ENCODE measurements around the gene CALR. TPM values are rescaled to one million over a fixed set of nuclear protein-coding genes. Genes with fewer than 3 reads are reported as not detected.

CALR gene
- polyA plus RNA-seq, 1 of the 3 experiments (the other 2 are of a cell fraction): 1,334 TPM

DNA sequence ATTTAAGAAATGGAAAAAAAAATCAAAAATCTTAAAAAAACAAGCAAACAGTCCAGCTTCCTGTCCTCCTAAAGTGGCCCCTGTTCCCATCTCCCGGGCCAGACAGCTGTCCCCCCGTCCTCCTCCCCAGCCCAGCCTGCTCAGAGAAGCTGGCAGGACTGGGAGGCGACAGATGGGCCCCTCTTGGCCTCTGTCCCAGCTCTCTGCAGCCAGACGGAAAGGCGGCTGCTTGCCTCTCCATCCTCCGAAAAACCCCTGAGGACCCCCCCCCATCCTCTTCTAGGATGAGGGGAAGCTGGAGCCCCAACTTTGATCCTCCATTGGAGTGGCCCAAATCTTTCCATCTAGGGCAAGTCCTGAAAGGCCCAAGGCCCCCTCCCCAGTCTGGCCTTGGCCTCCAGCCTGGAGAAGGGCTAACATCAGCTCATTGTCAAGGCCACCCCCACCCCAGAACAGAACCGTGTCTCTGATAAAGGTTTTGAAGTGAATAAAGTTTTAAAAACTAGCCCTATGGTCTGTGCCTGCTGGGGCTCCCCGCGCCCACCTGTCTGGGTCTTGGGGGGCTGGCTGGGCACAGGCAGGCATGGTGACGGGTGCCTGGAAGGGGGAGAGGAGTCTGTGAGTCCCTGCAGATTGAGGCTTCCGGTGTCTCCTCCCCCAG is 14.9 kb downstream of the CALR start (continued):
- TF ChIP-seq, protein P1, sequence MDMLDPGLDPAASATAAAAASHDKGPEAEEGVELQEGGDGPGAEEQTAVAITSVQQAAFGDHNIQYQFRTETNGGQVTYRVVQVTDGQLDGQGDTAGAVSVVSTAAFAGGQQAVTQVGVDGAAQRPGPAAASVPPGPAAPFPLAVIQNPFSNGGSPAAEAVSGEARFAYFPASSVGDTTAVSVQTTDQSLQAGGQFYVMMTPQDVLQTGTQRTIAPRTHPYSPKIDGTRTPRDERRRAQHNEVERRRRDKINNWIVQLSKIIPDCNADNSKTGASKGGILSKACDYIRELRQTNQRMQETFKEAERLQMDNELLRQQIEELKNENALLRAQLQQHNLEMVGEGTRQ (IDR thresholded peaks at IDR 0.05; ENCODE audit: borderline replicate concordance, low read depth, low read length): no peak
- TF ChIP-seq, protein P2, sequence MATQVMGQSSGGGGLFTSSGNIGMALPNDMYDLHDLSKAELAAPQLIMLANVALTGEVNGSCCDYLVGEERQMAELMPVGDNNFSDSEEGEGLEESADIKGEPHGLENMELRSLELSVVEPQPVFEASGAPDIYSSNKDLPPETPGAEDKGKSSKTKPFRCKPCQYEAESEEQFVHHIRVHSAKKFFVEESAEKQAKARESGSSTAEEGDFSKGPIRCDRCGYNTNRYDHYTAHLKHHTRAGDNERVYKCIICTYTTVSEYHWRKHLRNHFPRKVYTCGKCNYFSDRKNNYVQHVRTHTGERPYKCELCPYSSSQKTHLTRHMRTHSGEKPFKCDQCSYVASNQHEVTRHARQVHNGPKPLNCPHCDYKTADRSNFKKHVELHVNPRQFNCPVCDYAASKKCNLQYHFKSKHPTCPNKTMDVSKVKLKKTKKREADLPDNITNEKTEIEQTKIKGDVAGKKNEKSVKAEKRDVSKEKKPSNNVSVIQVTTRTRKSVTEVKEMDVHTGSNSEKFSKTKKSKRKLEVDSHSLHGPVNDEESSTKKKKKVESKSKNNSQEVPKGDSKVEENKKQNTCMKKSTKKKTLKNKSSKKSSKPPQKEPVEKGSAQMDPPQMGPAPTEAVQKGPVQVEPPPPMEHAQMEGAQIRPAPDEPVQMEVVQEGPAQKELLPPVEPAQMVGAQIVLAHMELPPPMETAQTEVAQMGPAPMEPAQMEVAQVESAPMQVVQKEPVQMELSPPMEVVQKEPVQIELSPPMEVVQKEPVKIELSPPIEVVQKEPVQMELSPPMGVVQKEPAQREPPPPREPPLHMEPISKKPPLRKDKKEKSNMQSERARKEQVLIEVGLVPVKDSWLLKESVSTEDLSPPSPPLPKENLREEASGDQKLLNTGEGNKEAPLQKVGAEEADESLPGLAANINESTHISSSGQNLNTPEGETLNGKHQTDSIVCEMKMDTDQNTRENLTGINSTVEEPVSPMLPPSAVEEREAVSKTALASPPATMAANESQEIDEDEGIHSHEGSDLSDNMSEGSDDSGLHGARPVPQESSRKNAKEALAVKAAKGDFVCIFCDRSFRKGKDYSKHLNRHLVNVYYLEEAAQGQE (IDR thresholded peaks at IDR 0.05; ENCODE audit: low read depth, low read length): no peak
- TF ChIP-seq EZH2phosphoT487 (IDR thresholded peaks at IDR 0.05; ENCODE audit: borderline replicate concordance, low read depth): no peak
- TF ChIP-seq SMC3 (IDR thresholded peaks at IDR 0.05; ENCODE audit: low read depth, low read length): no peak

DNA sequence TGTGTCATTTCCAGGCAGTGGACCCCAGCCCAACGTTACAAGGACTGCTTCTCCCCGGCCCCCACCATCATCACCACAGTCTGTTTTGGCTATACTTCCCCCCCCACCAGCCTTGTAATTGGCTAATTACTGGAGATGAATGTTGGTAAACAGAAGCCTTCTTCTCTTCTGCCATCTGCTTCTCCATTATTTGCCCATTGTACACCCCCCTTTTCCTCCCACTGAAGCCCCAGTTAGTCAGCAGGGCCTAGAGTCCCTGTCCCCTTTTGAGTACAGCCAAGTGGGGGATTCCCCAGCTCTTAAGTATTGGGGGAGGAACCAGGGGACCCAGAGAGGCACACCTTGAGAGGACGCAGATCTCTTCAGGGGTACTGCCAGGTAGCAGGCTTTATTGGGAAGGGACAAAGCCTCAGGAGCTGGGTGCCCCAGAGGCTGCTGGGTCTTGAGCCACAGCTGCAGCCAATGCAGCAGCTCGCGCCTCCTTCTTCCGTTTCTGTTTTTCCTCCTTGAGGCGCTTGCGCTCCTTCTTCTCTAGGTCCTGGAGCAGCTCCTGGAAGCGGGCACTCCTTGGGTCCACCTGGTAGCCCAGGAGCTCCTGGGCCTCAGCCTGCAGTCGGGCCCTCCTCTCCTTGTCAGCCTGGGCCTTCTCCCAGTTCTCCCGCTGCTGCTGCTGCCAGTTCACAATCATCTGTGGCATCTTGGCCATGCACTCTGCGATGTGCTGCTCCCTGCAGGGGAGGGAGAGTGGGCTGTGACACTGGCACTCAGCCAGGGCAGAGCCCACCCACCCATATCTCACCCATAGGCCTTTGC is 15.6 kb downstream of the CALR start:
- ChIA-PET POLR2A (interaction anchor here (1.0 to 1.5 kb wide), 6 partner anchors 8 to 198 kb away, joined by 3 to 9 read pairs (median 3); partner anchors contain the start of gene CALR), CTCF (interaction anchor here (1.1 to 5.6 kb wide), 10 partner anchors 10 to 140 kb away, joined by 3 to 55 read pairs (median 4); partner anchors contain the start of gene GCDH)
- Histone ChIP-seq H3K79me2 (ENCODE audit: insufficient read depth) (peaks cover 64% of the 10 kb centered on the region), H2AFZ (ENCODE audit: low read depth) (no peak overlapping the region), H3F3A (replicated peaks; ENCODE audit: insufficient read depth) (peaks cover 72% of the 10 kb centered on the region), H4K20me1 (ENCODE audit: insufficient read depth) (peaks cover 5% of the 10 kb centered on the region; the same call in 1 of the 2 replicates), H3K36me3 (replicated peaks in 1 of 2; ENCODE audit: control insufficient read depth in 1 of 2, insufficient read depth in 2 of 2, low read length in 1 of 2) (peaks cover 12 to 36% of the 10 kb centered on the region in 2 experiments), H3K9me3 (no peaks in the 10 kb centered on the region), H3K4me3 (ENCODE audit: low read depth in 2 of 2, low read length in 1 of 2) (no peak overlapping the region), H3K4me2 (peak overlapping the region; percentile 96), H3K27ac (ENCODE audit: low read depth in 2 of 2, low read length in 1 of 2) (peak overlapping the region; percentile 93 to 97), H3K27me3 (ENCODE audit: insufficient read depth) (no peaks in the 10 kb centered on the region), H3K9ac (peak overlapping the region; percentile 60; the same call in 1 of the 2 replicates), H3K9me2 (no peaks in the 10 kb centered on the region), H3K4me1 (ENCODE audit: control insufficient read depth in 1 of 2, insufficient read depth in 2 of 2, low read depth in 1 of 2, low read length in 1 of 2) (peaks cover 32 to 39% of the 10 kb centered on the region in 2 experiments)
- DNase-seq: no peak
- 67% methylated on average over 12 of the region's 12 CpGs for WGBS (ENCODE audit: low lambda C conversion rate)
- TF ChIP-seq NFIC (IDR thresholded peaks at IDR 0.05; ENCODE audit: borderline replicate concordance): peak; percentile 27; the same call in 1 of the 2 replicates
- peak; percentile 50 for TF ChIP-seq GATA2 (CRISPR knock-in tag; IDR thresholded peaks at IDR 0.05)
- TF ChIP-seq SIN3A (IDR thresholded peaks at IDR 0.05; ENCODE audit: borderline replicate concordance, low read depth, low read length): no peak

All from SK-N-SH (cell line).